GM21390 (cell line): ENCODE results near the gene EEIG2.
"Not testable (repeated sequence)": the region's sequence is repeated elsewhere in the genome, so short reads cannot be mapped to it uniquely, and the experiment has no call there.

Experiments
- ATAC-seq: cut with Tn5 transposase; IDR thresholded peaks from one replicate; pipeline ENCODE4 v1.9.1; 2021; ENCODE audit not compliant: unreplicated experiment

The EEIG2 gene

DNA sequence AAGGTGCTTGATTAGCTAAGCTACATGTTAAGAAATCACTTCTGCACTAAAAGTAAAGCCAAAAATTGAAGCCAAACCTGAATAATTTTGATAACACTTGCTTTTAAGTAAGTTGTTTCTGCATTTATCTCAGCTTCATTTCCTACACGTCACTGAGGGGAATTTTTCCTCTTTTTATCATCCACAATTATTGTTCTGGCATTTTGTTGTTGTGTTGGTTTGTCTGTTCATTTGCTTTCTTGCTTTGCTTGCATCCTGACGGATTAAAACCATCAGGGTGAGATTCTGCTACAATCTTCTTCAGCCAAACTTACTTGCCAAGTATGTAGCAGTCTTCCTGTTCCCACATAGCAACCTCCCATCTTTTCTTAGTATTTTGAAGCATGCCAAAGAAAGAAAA, 18.0 kb upstream of the EEIG2 start:
- no peak for ATAC-seq

DNA sequence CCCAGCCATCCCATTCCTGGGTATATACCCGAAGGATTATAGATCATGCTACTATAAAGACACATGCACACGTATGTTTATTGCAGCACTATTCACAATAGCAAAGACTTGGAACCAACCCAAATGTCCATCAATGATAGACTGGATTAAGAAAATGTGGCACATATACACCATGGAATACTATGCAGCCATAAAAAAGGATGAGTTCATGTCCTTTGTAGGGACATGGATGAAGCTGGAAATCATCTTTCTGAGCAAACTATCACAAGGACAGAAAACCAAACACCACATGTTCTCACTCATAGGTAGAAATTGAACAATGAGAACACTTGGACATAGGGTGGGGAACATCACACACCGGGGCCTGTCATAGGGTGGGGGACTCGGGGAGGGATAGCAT, 12.4 kb upstream of the EEIG2 start:
- not testable (repeated sequence) for ATAC-seq

DNA sequence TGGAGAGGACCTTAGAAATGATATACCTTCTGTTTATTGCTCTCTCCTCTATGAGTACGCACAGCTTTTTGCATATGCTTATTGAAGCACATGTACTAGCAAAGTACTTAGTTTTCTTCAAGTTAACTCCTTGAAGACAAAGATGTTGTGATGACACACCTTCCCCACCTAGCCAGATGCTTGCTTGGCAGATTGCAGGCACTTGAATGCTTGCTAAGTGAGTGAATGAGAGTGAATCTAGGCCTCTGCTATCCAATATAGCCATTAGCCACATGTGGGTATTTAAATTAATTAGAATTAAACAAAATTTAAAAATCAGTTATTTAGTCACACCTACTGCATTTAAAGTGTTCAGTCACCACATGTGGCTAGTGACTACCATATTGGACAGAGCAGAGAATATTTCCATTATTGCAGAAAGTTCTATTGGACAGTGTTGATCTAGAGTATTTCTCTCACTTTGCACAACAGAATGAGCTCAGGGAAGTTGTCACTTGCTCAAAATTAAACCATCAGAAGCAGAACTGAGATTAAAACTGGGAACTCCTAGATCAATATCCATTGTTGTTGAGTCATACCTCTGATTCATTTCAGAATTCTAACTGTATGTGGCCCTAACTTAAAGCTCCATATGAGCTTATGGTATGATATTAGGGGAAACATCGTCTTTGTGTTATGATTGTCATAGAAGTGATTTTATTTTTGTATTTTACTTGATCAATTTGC, 8.6 kb upstream of the EEIG2 start:
- ATAC-seq = peak; percentile 87

DNA sequence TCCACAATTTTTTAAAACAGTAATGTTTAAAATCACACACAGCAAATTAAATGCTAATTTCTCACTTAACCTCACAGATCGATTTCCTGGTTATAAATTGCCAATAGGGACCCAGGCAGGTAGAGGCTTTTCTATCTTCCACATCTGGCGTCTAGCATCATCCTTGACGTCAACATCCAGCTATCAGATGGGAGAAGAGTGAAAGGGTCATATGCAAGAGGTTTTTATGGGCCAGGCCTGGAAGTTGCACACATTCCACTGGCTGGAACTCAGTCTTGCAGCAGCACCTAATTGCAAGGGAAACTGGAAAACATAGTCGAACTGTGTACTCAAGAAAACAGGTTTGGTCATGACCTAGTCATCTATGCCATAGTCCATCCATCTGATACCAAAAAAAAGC, 6.0 kb upstream of the EEIG2 start:
- no peak for ATAC-seq

DNA sequence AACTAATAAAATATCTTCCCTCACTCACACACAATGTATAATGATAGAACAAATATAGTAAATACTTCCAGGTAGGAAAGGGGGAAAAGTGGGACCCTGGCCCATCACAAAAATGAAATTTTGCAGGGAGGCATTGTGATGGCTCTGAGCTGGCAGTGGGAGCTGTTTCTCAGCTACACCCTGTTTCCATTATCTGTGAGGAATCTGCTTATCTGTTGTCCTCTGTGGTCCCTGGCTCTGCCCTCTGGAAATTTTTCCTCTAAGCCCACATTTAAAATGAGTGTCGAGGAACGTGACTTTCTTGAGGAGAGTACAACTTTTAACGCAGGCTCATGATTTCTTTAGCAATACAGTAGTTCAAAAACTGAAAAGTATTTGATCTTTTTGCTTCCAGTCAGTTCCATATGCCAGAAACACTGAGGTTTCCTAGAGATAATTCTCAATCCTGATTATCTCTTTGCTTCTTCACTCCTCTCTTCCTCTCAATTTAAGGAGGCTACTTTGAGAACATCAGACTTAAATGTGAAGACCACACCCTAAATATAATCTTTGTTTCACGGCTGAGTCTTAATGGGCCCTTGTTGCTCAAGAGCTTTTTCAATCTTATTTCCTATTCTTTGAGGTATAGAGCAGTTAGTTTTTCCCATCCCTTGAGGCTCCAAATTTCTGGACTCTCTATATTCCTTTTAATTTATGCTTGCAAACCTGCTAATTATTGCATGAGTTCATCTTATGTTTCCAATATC, 5.0 kb upstream of the EEIG2 start:
- no peak for ATAC-seq

DNA sequence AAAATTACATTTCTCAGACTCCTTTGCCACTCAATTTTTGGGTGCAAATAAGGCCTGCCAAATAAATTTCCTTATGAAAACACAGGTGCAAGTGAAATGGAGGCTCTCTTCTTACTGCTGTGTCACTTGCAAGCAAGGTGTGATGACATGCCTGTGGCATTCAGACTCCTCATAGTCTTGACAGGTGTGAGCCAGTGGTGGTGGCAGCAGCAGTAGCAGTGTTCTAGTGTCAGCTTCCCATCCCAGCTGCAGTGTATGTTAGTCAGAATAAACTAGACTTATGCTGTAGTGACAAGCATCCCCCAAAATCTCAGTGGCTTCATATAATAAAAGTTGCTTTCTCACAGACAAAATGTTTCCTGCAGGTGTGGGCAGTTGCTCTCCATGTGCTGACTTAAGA, 3.8 kb upstream of the EEIG2 start:
- no peak for ATAC-seq

DNA sequence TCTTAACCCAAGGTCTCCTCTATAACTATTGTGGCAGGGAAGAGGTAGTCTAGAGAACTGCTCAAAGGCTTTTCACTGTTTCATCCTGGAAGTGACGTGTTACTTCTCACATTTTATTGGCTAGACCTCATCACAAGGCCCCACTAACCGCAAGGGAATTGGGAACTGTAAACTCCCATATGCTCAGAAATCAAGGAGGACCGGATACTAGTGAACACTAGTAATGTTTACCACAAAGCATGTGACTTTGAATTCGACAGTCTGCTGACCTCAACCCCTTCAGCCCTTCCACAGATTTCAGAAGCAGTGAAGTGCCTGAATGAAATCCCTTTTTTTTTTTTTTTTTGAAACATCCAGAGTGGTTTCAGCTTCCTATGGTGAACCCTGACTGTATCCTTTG, 3.4 kb upstream of the EEIG2 start:
- no peak for ATAC-seq

DNA sequence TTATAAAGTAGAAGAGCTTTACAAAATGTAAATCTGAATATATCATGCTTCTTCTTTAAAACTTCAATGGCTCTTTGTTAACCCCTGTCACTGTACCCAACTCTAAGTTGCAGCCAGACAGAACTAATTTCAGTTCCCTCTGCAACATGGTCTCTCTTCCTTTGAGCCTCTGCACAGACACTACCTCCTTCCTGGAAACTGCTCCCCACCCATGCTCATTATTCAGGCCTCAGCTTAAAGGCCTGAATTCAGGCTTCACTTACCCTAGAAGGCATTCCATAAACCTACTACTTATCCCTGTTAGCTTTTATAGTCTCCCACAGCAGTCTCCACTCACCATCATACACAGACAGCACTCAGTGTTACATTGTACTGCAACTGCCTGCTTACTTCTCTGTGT, 2.6 kb upstream of the EEIG2 start:
- peak; percentile 26 for ATAC-seq

DNA sequence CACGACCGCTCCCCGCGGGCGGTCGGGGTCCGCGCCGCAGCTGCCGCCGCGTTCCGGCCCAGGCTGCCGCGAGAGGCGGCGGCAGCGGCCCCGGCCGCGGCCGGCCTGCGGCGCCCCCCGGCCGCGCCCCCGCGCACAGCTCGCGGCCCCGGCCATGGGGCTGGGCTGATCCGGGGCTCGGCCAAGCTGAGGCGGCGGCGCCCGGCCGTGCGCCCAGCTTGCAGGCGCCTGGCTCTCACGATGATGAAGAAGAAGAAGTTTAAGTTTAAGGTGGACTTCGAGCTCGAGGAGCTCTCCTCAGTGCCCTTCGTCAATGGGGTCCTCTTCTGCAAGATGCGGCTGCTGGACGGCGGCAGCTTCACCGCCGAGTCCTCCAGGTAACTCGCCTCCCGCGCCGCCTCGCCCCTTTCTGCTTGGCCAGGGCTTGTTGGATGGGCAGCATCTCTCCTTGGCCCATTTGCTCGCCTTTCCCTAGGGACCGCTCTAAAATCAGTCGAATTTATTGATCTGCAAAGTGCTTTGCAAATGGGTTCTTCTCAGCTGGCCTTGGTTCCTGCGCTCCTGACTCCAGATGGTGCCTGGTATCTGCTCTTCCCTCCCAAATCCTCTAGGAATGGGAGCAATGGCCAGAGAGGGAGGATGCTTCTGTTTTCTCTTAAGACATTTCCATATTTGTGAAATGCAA, 431 bp downstream of the EEIG2 start:
- ATAC-seq = peak; percentile 32

DNA sequence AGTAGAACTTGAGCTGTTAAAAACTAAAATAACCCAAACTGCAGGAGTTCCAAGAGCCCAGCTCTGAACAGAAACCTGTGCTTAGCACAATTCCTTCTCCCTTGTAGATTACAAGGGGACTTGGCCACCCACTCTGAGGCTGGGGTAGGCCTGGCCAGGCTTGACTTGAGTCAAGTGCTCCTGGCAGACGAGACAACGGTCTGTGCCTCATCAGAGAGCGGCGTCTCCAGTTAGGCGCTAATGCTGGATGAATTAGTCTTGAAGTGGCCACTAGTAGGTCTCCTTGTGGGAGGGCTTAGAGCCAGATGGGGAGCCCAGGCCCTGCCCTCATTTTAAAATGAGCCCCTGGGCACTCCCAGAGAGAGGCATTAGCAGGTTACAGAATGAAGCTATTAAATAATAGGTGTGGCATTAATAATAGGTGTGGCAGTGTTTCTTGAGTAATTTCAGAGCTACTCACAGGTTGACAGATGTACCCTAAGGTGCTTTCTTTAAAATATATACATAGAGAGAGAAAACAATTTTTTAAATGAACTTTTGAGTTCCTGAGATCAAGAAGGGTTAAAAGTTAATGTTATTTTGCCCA, 1.1 kb downstream of the EEIG2 start:
- peak; percentile 30 for ATAC-seq

DNA sequence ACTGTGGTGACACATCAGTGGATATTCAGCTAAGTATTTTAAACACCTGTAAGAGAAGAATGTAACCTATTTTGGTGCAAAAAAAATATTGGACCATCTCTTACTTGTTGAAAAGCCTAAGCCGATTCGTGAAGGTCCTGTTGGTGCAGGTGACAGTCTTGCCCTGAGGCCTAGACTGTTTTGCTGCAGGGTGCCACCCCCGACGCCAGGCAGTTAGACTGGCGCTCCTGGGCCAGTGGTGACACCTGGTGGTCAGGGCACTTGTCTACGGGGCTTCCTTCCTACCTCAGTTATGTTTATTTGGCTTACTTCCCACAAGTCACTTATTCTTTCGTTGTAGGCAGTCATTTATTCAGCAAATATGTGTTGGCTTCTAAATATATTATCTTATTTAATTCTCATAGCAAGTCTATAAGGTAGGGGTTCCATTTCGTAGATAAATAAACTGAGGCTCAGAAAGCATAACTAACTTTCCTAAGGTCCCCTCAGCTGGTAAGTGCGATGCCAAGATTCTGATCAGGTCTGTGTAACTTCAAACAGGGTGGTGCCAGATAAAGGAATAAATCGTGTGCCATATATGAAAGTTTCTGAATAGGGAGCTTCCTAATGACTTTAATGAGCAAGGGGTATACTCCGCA, 1.9 kb downstream of the EEIG2 start:
- ATAC-seq = peak; percentile 33

DNA sequence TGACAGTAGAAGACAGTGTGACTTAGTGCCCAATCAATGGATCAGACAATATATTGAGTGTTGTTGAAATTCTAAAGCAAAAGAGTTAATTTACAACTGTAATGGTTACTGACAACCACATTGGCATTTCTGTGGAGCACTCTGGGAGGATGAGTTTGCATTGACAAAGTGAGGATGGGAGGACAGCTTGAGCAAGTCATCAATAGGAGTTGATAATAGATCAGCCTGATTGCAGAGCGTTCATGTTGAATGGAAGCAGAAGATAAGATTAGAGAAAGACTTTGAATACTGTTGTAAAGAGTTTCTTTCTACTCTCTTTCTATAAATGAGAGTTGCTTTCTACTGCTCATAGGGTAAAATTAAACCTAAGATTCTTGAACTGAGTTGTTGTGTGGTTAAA, 3.9 kb downstream of the EEIG2 start:
- ATAC-seq = no peak

DNA sequence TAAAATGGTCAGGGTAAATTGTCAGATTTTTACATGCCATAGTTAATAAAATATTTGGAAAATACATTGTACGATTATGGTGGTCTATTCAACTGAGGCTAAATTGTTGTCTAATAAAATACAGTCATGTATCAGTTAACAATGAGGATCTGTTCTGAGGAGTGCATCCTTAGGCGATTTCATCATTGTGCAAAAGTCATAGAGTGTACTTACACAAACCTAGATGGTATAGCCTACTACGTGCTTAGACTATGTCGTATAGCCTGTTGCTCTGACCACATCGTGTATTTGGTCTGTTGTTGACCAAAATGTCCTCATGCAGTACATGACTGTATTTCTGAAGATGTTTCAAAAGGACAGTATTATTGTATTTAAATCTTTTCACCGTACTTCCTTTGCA, 5.2 kb downstream of the EEIG2 start:
- ATAC-seq = no peak

DNA sequence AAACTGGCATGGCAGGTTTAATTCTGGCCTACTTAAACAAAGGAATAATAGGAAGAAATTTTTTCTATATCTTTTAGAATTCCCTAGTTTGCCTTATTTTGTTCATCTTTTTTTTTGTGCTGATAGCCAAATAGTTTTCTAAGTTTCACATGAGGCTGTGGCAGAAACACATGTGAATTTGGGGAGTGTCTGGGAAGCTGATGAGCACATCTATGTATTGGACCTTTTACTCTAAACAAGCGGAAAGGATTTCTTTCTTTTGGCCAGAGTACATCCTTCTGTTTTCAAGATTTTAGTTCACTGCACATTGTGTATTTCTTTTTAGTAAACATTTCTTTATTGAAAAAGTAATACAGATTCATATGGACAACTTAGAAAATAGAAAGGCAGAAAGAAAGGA, 5.6 kb downstream of the EEIG2 start:
- no peak for ATAC-seq

DNA sequence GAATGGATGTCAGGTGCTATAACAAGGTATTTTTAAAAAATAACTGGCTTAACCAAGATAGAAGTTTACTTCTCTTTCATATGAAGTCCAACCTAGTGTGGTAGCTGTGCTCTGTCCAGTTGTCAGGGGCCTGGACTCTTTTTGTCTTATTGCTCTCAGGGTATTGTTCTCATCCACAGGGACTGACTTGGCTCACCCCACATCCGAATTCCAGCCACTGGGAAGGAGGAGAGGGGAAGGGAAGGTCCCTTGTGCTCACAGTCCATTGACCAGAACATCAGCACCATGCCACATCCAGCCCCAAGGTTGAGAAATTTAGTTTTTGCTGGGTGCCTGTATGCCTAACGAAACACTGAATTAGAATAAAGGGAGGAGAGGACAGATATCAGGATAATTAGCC, 8.7 kb downstream of the EEIG2 start:
- no peak for ATAC-seq

DNA sequence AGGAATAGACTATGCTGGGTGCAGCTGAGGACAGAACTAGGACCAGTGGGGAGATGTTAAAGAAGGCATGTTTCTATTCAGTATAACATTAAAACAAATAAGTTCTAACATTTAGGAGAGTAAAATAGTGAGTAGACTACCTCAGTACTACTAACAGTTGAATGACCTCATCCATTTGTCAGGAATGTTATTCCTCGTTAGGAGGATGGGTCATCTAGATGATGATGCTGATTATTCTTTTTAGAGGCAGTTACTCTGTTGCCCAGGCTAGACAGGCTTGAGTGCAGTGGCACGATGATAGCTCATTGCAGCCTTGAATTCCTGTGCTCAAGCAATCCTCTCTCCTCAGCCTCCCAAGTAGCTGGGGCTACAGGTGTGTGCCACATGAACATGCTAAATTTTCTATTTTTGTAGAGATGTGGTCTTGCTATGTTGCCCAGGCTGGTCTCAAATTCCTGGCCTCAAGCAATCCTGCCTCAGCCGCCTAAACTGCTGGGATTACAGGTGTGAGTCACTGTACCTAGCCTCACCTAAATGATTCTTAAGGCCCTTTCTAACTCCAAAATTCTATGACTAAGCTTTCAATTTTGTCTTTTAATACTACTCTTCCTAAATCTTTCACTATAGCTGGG, 9.3 kb downstream of the EEIG2 start:
- ATAC-seq = no peak

DNA sequence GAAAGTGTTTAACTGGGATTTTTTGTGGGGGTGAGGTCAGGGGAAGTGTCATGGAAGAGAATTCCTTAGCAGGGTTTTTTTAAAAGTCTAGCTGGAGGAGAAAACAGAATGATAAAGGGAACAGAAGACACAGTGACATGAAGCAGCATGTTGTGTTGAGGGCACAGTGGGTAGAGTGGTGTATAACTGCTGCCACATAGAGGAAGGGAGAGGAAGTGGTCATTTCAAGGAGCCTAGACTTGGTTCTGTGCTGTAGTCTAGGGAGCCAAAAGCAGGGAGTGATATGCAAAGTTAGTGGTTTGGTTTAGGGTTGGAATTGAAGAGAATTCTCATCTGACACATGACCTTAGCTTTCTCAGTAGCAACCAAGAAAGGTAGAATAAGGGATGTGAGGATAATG, 10.2 kb downstream of the EEIG2 start:
- peak; percentile 100 for ATAC-seq

DNA sequence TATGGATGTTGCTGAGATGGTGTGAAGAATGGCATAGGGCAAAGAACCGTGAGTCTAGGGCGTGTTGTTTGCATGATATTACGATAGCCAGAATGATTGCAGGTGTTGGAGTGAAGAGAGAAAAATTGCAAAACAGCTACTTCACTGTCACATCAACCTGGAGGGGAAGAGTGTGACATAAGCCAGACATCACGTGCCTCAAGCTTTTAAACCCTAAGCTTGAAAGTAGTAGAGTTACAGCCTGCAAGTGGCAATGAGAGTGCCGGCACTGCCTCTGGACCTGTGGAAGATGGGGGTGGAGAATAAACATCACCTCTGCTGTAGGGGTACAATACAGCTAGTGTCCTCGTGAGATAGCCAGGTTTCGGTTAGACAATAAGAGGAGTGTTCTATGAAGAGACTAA, 11.1 kb downstream of the EEIG2 start:
- ATAC-seq = no peak

DNA sequence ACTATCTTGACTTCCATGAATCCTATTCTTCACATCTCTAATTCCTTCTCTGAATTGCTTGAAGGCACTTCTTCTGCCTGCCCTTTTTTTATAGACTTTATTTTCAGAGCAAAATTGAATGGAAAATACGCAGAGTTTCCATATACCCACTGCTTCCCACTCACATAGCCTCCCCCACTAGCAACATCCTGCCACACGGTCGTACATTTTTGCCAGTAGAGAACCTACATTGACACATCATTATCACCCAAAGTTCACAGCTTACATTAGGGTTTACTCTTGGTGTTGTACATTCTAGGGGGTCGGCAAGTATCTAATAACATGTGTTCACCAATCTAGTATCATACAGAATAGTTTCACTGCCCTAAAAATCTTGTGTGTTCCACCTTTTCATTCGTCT, 12.3 kb downstream of the EEIG2 start:
- no peak for ATAC-seq

DNA sequence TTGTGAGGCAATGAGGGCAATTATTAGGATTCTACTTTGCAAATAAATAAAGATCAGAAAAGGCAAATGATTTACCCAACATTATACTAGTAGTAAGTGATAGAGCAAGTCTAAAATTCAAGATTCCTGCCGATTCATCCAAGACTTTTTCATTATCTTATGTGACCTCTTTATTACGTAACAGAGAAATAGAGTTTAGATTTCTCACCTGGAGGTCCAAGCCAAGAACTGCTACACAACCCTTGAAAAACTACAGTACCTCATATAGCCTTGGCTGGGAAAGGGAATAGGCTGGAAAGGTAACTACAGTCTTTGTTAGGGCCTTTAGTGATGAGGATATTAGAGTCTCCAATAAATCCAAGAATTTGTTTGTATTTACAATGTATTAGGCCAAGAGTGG, 13.3 kb downstream of the EEIG2 start:
- ATAC-seq = no peak

DNA sequence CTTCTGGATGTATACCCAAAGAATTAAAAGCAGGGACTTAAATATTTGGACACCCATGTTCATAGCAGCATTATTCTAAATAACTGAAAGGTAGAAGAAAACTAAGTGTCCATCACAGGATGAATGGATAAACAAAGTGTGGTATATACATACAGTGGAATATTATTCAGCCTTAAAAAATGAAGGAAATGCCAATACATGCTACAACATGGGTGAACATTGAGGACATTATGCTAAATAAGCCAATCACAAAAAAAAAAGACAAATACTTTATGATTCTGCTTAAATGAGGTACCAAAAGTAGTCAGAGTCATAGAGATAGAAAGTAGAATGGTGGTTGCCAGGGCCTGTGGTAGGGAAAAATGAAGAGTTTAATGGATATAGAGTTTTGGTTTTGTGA, 14.1 kb downstream of the EEIG2 start:
- no peak for ATAC-seq
